Heart left ventricle (tissue), 16 donors: ENCODE measurements around the gene HCN4. TPM values are rescaled to one million over a fixed set of nuclear protein-coding genes. Genes with fewer than 3 reads are reported as not detected.

Source experiments
- ATAC-seq, 4 donors: fragments of 200-7000 bp; cut with Tn5 transposase; one replicate each; pipeline ENCODE4 v1.9.1; 2020 to 2022; ENCODE audit warnings: moderate library complexity in 4 of 4, mild to moderate bottlenecking in 3 of 4, moderate number of reproducible peaks in 1 of 4
- DNase-seq, 5 donors: peaks; one replicate each; pipeline ENCODE4 v3.0.0-alpha.2; 2020
- H3K27ac ChIP-seq, 12 donors: fragments of 200-600 bp; sonication (generic) in 4 of 12; one replicate each; pipeline versions ENCODE4 v1.5.0 to v1.8.0; 2016 to 2022; ENCODE audit warnings: mild to moderate bottlenecking in 2 of 12
- H3K27me3 ChIP-seq, 9 donors: fragments of 200-600 bp; sonication (generic) in 2 of 9; one replicate each; pipeline versions ENCODE4 v1.5.1 to v1.8.0; 2016 to 2022; ENCODE audit warnings: mild to moderate bottlenecking in 3 of 9
- H3K36me3 ChIP-seq, 9 donors: fragments of 200-600 bp; sonication (generic) in 2 of 9; one replicate each; pipeline versions ENCODE4 v1.5.0 to v1.8.0; 2018 to 2022; ENCODE audit warnings: mild to moderate bottlenecking in 2 of 9
- H3K4me1 ChIP-seq, 12 donors: fragments of 200-600 bp; sonication (generic) in 4 of 12; one replicate each; pipeline versions ENCODE4 v1.5.0 to v1.8.0; 2016 to 2022; ENCODE audit warnings: mild to moderate bottlenecking in 3 of 12
- H3K4me3 ChIP-seq, 12 donors: fragments of 200-600 bp; sonication (generic) in 4 of 12; one replicate each; pipeline versions ENCODE4 v1.5.0 to v1.8.0; 2017 to 2022; ENCODE audit warnings: mild to moderate bottlenecking in 9 of 12, moderate library complexity in 4 of 12
- H3K9me3 ChIP-seq, 12 donors: fragments of 200-600 bp; sonication (generic) in 4 of 12; one replicate each; pipeline versions ENCODE4 v1.5.0 to v1.8.0; 2016 to 2022; ENCODE audit warnings: mild to moderate bottlenecking in 1 of 12
- POLR2A ChIP-seq, 2 donors: fragments of 450-650 bp; IDR thresholded peaks; one replicate each; pipeline ENCODE4 v1.6.1; 2017; ENCODE audit warnings: antibody characterized with exemption in 2 of 2, mild to moderate bottlenecking in 2 of 2, moderate library complexity in 2 of 2
- WGBS, 4 donors: extraction: QIAGEN DNeasy Blood & Tissue Kit in 2 of 4; methylation state at CpG; one replicate each; pipeline versions ENCODE4 v1.1.5 to v1.1.7; 2013 to 2018; 5-methylcytosine and 5-hydroxymethylcytosine counted together
- intact Hi-C, 10 donors: fragments of 100-400 bp; cut with DNase I; formaldehyde crosslinking; loops; one replicate each; pipeline versions ENCODE4 v1.11.1 to v1.14.2; 2022
- polyA plus RNA-seq, 2 donors: library from polyadenylated mRNA; stranded (reverse); fragments of 200-250 nt; gene quantifications; one replicate each; pipeline ENCODE4 v1.2.3, GENCODE V29; 2013
- total RNA-seq, 9 donors: library from RNA; depleted of rRNA in 2 of 9; stranded (reverse); fragments of >200 nt in 2 of 9; fragmentation: NEBNext Ultra II Directional in 3 of 9; extraction: Animal tissue kit (Norgen Biotek cat#: 25700) in 3 of 9; gene quantifications; one replicate each; pipeline versions ENCODE4 v1.1.0 to v1.2.4, GENCODE V29; 2016 to 2023
- TF ChIP-seq, protein P1 (sequence below), 12 donors: fragments of 200-600 bp; sonication (generic) in 4 of 12; IDR thresholded peaks; one replicate each; pipeline versions ENCODE4 v1.5.0 to v1.8.0; 2018 to 2022; ENCODE audit warnings: antibody characterized with exemption in 12 of 12, mild to moderate bottlenecking in 5 of 12
- donor health status: ischemic (EF 13 %, LVEDD 7.1; RV severe dilation, severe dysfunction).
- donor health status: healthy with polysubstance abuse.
- donor health status: DM: no; HTN: yes; CAD: no.
- donor health status: DM: no; HTN: no; CAD: no.
- donor health status: ischemic (EF 25% LVEDD 6.9; RV normal size, moderate dysfunction).
- donor health status: ischemic (EF 25% LVEDD 5.7; RV mildly dilated, moderate dysfunction).
- donor health status: healthy.
- donor health status: DM: yes; HTN: yes; CAD: no.
- donor health status: ischemic (EF 35%, LVEDD 5.7; RV mildly dilated, moderate dysfunction).
- donor health status: nonischemic (EF 11% LVEDD 7.7; RV severe dilation, severe dysfunction).
- donor health status: DM: yes; HTN: yes; CAD: no.
- donor health status: PGD.
- donor health status: ischemic (EF 29% LVEDD 5.4; RV normal size, mild dysfunction).
- donor health status: nonischemic (EF 23%, LVEDD 6.1; RV moderate dilation, normal function).

Gene HCN4
- total and polyA plus RNA-seq, 11 donors: 5.1 to 23.0 (median 8.4) TPM

DNA sequence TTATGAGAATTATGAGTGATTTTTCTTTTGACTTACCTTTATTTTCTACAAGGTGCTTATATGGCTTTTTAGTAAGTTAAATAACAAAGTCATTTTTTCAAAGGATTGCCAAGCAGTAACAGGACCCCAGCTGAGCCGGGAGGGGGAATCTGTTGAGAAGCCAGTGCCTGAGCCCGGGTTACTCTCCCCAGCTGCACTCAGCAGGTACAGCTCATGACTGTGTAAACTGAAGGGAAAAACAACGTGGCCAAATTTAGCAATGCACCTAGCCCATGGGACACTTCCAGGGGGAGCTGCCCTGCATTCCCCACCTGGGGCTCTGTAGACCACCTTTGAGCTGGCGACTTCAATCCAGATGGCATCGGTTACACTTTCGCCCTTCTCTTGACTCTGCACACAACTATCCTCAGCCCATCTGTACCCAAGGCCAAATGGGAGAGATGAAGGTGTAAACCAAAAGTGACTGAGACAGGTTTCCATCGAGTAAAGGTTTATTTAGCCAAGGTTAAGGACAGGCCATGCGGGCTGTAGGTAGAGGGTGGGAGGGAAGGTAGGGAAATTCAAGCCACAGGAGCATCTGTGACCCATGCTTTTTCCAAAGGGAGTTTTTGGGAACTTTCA lies 18.2 kb upstream of the HCN4 start:
- peaks cover 0 to 8% (median 0%) of the 10 kb centered on the region in 12 donors for H3K9me3 ChIP-seq
- ATAC-seq (no peak), DNase-seq (no peak)
- WGBS, 4 donors: 65 to 68% (median 67%) methylated on average over 8 of the region's 8 CpGs
- intact Hi-C loops: loop anchor here in 1 of 10 donors (5.0 kb wide), 1 partner anchor 80 kb away; no protein-coding TSS in a partner anchor
- no peak overlapping the region for H3K27ac ChIP-seq
- no peaks in the 10 kb centered on the region for H3K36me3 ChIP-seq
- TF ChIP-seq, protein P1, sequence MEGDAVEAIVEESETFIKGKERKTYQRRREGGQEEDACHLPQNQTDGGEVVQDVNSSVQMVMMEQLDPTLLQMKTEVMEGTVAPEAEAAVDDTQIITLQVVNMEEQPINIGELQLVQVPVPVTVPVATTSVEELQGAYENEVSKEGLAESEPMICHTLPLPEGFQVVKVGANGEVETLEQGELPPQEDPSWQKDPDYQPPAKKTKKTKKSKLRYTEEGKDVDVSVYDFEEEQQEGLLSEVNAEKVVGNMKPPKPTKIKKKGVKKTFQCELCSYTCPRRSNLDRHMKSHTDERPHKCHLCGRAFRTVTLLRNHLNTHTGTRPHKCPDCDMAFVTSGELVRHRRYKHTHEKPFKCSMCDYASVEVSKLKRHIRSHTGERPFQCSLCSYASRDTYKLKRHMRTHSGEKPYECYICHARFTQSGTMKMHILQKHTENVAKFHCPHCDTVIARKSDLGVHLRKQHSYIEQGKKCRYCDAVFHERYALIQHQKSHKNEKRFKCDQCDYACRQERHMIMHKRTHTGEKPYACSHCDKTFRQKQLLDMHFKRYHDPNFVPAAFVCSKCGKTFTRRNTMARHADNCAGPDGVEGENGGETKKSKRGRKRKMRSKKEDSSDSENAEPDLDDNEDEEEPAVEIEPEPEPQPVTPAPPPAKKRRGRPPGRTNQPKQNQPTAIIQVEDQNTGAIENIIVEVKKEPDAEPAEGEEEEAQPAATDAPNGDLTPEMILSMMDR (IDR thresholded peaks at IDR 0.05): no peak
- TF ChIP-seq POLR2A (IDR thresholded peaks at IDR 0.05): no peak
- H3K4me3 ChIP-seq: no peak overlapping the region
- peaks cover 0 to 25% (median 0%) of the 10 kb centered on the region in 9 donors for H3K27me3 ChIP-seq
- H3K4me1 ChIP-seq: peaks cover 0 to 31% (median 2%) of the 10 kb centered on the region in 12 donors

DNA sequence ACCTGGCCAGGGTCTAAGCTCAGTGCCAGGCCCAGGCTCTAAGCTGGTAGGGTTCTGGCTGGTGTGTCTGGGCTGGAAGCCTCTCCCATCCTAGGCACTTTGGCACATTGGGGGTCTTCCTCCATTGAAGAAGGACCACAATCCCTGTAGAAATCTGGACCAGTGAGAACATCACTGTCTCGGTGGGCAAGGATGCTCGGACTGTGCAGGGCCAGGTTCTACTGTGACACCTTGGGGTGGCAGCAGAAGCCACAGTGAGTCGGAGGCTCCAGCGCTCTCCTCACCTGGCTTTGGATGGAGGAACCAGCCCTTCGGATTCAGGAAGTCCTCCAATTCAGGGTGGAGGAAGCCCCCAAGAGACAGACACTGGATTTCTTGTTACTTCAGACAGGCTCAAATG lies 17.5 kb upstream of the HCN4 start:
- Histone ChIP-seq H3K9me3 (peaks cover 0 to 8% (median 0%) of the 10 kb centered on the region in 12 donors), H3K4me1 (peaks cover 0 to 31% (median 2%) of the 10 kb centered on the region in 12 donors), H3K4me3 (no peak overlapping the region), H3K27ac (no peak overlapping the region), H3K27me3 (peaks cover 0 to 25% (median 0%) of the 10 kb centered on the region in 9 donors), H3K36me3 (no peaks in the 10 kb centered on the region)
- ATAC-seq: no peak
- no peak for TF ChIP-seq POLR2A (IDR thresholded peaks at IDR 0.05)
- TF ChIP-seq, protein P1 (IDR thresholded peaks at IDR 0.05): no peak
- DNase-seq: no peak
- intact Hi-C loops: loop anchor here in 1 of 10 donors (5.0 kb wide), 1 partner anchor 79 kb away; no protein-coding TSS in a partner anchor
- 81 to 93% (median 88%) methylated on average over 5 of the region's 5 CpGs for WGBS, 4 donors

DNA sequence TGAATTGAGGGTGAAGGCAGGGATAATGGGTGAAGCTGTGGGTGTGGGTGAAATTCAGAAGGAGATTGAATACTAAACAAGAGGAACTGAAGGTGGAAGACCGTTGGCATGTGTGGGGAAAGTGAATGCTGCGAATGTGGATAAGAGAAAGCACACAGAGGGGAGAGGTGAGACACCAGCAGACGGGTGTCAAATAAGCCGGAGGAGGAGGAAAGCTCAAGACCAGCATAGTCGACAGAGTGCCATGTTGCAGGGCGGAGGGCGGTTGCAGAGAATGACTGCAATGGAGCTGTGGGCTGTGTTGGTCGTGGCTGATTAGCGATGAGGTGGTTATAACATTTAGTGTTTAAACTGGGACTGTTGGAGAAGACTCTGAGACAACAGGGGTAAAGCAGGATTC lies 16.4 kb upstream of the HCN4 start:
- H3K27me3 ChIP-seq: peaks cover 0 to 33% (median 0%) of the 10 kb centered on the region in 9 donors
- no peak for DNase-seq

More for the DNA sequence above, 16.4 kb upstream of the HCN4 start:
- Histone ChIP-seq H3K9me3 (peaks cover 0 to 17% (median 2%) of the 10 kb centered on the region in 12 donors), H3K36me3 (no peaks in the 10 kb centered on the region), H3K27ac (no peak overlapping the region), H3K4me3 (no peak overlapping the region), H3K4me1 (peaks cover 0 to 29% (median 2%) of the 10 kb centered on the region in 12 donors)
- ATAC-seq: no peak
- 80 to 87% (median 82%) methylated on average over 9 of the region's 9 CpGs for WGBS, 4 donors
- intact Hi-C loops: loop anchor here in 1 of 10 donors (5.0 kb wide), 1 partner anchor 78 kb away; no protein-coding TSS in a partner anchor
- no peak for TF ChIP-seq POLR2A (IDR thresholded peaks at IDR 0.05)
- TF ChIP-seq, protein P1 (IDR thresholded peaks at IDR 0.05): no peak
